ENCODE data around the gene CD55. TPM values are rescaled to one million over a fixed set of nuclear protein-coding genes. Genes with fewer than 3 reads are reported as not detected.
"Not testable (repeated sequence)": the region's sequence is repeated elsewhere in the genome, so short reads cannot be mapped to it uniquely, and the experiment has no call there.

The CD55 gene
- total RNA-seq, 1 donor from 2014 or later, result 512 TPM

DNA sequence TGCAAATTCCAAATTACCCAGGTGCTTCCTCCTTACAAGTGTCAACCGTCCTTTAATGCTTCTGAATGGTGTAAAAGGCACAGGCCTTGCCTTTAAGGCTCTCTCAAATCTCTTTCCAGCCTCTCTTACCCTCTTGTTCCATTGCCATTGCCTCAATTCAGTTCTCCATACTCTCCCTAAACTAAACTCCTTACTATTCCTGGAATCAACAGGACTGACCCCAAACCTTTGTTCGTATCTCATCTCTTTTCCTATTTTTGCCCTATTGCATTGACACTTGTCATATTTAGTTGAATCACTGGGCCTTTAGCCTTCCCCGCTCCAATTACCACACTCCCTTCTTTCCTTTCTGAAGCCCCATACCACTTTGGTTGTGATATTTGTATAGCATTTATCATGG, 3.9 kb upstream of the CD55 start:
- H3K4me3 ChIP-seq, result no peak overlapping the region
- no peaks in the 10 kb centered on the region for H3K27me3 ChIP-seq
- TF ChIP-seq, protein P1, sequence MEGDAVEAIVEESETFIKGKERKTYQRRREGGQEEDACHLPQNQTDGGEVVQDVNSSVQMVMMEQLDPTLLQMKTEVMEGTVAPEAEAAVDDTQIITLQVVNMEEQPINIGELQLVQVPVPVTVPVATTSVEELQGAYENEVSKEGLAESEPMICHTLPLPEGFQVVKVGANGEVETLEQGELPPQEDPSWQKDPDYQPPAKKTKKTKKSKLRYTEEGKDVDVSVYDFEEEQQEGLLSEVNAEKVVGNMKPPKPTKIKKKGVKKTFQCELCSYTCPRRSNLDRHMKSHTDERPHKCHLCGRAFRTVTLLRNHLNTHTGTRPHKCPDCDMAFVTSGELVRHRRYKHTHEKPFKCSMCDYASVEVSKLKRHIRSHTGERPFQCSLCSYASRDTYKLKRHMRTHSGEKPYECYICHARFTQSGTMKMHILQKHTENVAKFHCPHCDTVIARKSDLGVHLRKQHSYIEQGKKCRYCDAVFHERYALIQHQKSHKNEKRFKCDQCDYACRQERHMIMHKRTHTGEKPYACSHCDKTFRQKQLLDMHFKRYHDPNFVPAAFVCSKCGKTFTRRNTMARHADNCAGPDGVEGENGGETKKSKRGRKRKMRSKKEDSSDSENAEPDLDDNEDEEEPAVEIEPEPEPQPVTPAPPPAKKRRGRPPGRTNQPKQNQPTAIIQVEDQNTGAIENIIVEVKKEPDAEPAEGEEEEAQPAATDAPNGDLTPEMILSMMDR (IDR thresholded peaks at IDR 0.05), result no peak
- DNase-seq (no peak), ATAC-seq (no peak)
- no peaks in the 10 kb centered on the region for H3K36me3 ChIP-seq
- H3K9me3 ChIP-seq, result no peaks in the 10 kb centered on the region
- peaks cover 15% of the 10 kb centered on the region for H3K4me1 ChIP-seq
- intact Hi-C loops (cut with DNase I), result no loop called here
- peak overlapping the region; percentile 69 for H3K27ac ChIP-seq

DNA sequence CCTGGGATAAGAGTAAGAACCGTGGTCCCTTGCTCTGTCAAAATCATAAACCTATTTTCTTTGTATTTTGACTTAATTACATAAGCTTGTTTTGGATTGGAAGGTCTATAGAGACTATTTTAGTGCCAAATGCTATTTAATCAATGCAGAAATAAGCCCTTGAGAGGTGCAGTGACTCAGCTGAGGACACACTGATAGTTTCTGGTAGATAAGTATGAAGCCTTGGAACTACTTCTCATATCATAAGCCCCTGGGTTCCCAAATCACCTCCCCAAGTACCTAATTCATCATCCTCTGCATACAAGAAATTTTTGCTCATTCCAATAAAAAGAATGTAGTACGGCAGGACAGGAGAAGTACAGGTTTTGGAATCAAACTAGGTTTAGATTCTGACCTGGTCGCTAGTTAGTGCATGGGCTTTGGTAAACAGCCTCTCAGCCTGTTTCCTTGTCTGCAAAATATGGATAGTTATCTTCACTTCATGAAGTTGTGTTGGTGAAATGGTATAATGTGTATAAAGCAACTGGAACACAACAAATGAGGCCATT, 3.3 kb upstream of the CD55 start:
- Histone ChIP-seq H3K36me3 (no peaks in the 10 kb centered on the region), H3K27me3 (no peaks in the 10 kb centered on the region), H3K4me1 (peaks cover 15% of the 10 kb centered on the region), H3K27ac (peak overlapping the region; percentile 69), H3K4me3 (no peak overlapping the region), H3K9me3 (no peaks in the 10 kb centered on the region)
- TF ChIP-seq, protein P1 (IDR thresholded peaks at IDR 0.05), result no peak
- DNase-seq (no peak), ATAC-seq (no peak)
- intact Hi-C loops (cut with DNase I), result no loop called here

DNA sequence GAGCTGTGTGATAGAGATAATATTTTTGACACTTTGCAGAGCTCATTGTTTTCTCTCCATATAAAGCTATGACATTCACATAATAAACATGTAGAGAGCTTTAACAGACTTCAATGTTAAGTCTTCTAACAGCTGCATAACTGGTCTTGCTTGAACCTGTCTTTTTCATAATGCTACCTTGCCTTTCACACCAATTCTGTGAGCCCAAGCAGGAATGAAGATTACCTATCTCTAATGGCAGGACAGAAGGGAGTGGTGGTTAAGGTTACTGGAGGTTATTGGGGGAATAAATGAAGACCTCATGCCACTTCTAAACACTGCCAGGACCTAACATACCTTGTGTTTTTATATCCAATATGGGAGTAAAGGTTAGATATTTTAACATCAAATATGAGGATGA, 2.3 kb upstream of the CD55 start:
- no peak overlapping the region for H3K27ac ChIP-seq
- no peak overlapping the region for H3K4me3 ChIP-seq
- ATAC-seq (no peak), DNase-seq (no peak)
- TF ChIP-seq, protein P1 (IDR thresholded peaks at IDR 0.05), result no peak
- peaks cover 6% of the 10 kb centered on the region for H3K36me3 ChIP-seq
- H3K27me3 ChIP-seq, result no peaks in the 10 kb centered on the region
- H3K4me1 ChIP-seq, result peaks cover 15% of the 10 kb centered on the region
- intact Hi-C loops (cut with DNase I), result no loop called here
- no peaks in the 10 kb centered on the region for H3K9me3 ChIP-seq

DNA sequence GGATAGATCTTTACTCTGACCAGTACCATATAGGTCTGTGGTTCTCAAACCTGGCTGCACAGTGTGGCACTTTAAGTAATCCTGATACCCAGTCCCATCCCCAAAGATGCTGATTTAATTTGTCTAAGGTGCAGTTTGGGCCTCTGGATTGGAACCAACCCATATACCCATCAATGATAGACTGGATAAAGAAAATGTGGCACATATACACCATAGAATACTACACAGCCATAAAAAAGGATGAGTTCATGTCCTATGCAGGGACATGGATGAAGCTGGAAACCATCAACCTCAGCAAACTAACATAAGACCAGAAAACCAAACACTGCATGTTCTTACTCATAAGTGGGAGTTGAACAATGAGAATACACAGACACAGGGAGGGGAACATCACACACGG, 1.4 kb upstream of the CD55 start:
- intact Hi-C loops (cut with DNase I); ATAC-seq; H3K9me3 ChIP-seq; DNase-seq; H3K4me3 ChIP-seq; H3K27me3 ChIP-seq: not testable (repeated sequence)
- Histone ChIP-seq H3K27ac (peak overlapping the region; percentile 98), H3K36me3 (peaks cover 16% of the 10 kb centered on the region), H3K4me1 (peaks cover 15% of the 10 kb centered on the region)

DNA sequence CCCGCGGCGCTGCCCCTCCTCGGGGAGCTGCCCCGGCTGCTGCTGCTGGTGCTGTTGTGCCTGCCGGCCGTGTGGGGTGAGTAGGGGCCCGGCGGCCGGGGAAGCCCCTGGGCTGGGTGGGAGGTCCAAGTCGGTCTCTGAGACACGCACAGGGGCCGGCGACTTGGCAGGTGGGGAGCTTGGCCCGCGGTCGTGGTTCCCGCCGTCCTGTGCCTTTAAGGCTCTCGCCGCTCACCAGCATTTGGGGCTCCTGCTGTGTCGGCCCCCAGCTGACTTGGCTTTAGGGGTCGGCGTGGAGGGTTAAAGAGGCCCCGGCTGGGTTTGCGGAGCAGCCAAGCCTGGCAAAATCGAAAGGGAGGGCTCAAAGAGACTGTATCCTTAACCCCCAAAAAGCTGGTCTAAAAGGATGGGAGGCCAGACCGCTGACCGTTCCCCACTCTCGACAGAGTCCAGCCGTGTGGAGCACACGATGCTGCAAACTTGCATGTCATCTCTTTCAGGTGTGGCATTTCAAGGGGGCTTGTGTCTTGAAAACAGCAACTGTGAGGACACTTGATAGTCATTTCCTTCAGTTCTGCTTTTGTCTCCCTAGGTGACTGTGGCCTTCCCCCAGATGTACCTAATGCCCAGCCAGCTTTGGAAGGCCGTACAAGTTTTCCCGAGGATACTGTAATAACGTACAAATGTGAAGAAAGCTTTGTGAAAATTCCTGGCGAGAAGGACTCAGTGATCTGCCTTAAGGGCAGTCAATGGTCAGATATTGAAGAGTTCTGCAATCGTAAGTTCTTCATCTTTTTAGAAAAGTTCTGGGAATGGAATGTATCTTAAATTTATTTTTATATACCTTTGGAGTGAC, 540 bp downstream of the CD55 start:
- peak overlapping the region; percentile 98 for H3K27ac ChIP-seq
- H3K4me1 ChIP-seq, result peaks cover 8% of the 10 kb centered on the region
- ATAC-seq (peak; percentile 2), DNase-seq (no peak)
- peaks cover 35% of the 10 kb centered on the region for H3K36me3 ChIP-seq
- H3K9me3 ChIP-seq, result no peaks in the 10 kb centered on the region
- intact Hi-C loops (cut with DNase I), result no loop called here
- TF ChIP-seq, protein P1 (IDR thresholded peaks at IDR 0.05), result no peak
- H3K27me3 ChIP-seq, result no peaks in the 10 kb centered on the region
- peak overlapping the region; percentile 86 for H3K4me3 ChIP-seq

DNA sequence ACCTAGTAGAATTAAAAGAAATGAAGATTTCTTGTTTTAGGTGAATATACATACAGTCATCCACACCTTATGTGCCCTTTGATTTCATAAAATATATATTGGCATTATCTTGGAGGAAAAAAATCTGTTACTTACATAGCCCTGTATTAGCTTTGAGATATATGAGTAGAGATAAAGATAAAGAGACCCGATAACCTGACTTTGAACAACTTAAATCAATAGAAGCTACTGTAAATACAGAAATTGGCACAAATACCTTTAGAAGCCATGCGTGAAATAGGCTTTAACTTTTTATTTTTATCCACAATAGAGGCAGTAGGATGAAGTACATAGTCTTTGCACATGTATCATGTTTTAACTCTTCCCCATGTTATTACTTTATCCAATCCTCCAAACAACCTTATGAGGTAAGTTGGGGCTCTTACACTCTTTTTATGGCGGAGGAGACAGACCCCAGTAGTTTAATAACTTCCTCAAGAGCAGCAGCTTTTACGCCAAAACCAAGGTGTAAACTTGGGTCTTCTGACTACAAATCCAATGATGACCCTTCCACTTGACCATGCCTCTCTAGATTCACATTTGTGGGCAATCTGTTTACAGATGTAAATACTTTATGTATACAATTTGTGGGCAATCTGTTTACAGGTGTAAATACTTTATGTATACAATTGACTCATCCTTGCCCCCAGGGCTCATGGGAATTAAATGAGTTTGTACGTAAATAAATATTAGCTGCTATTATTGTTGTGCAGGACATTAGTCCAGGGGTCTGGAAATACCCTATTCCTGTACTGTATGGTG, 2.1 kb downstream of the CD55 start:
- TF ChIP-seq, protein P1 (IDR thresholded peaks at IDR 0.05), result no peak
- H3K27me3 ChIP-seq, result no peaks in the 10 kb centered on the region
- H3K9me3 ChIP-seq, result no peaks in the 10 kb centered on the region
- peaks cover 51% of the 10 kb centered on the region for H3K36me3 ChIP-seq
- H3K27ac ChIP-seq, result peak overlapping the region; percentile 98
- H3K4me3 ChIP-seq, result peak overlapping the region; percentile 86
- ATAC-seq (no peak), DNase-seq (no peak)
- intact Hi-C loops (cut with DNase I), result no loop called here
- no peaks in the 10 kb centered on the region for H3K4me1 ChIP-seq

Measured in upper lobe of right lung (tissue), 1 donor.